HCT116 (cell line): Measurements from ENCODE around the gene SSH2. TPM values are rescaled to one million over a fixed set of nuclear protein-coding genes. Genes with fewer than 3 reads are reported as not detected.

Experiments used
- ATAC-seq: fragments of 200-7000 bp; cut with Tn5 transposase; 2 replicates; pipeline ENCODE4 v1.9.1; 2020; ENCODE audit warnings: mild to moderate bottlenecking, moderate library complexity
- Bru-seq: library from RNA; stranded (reverse); fragments of 400-500 nt; gene quantifications from one replicate; lab custom pipeline; 2021; lab: Mats Ljungman, UMichigan
- BruChase-seq, 2 experiments: library from RNA; stranded (reverse); fragments of 400-500 nt; gene quantifications; one replicate each; lab custom pipeline; 2021; lab: Mats Ljungman, UMichigan
- BruUV-seq: library from RNA; stranded (reverse); fragments of 400-500 nt; replicated peaks from 2 replicates; lab custom pipeline; 2021; lab: Mats Ljungman, UMichigan
- CTCF ChIA-PET: fragments of 300-600 bp; sonication (Branson Sonifier 250); formaldehyde crosslinking; loops from one replicate; lab custom pipeline; 2021; ENCODE audit warnings: antibody characterized with exemption; lab: Charles Lee
- POLR2A ChIA-PET: fragments of 300-600, 350-600 bp; sonication (Branson Sonifier 250); formaldehyde crosslinking; loops from one replicate; lab custom pipeline; 2021; ENCODE audit warnings: antibody characterized with exemption; lab: Charles Lee
- RAD21 ChIA-PET, 2 experiments: fragments of 300-600 bp; sonication (Branson Sonifier 250); formaldehyde crosslinking; loops; one replicate each; lab custom pipeline; 2023; ENCODE audit warnings: low total read pairs in 2 of 2; ENCODE audit not compliant: uncharacterized antibody in 2 of 2, unreplicated experiment in 2 of 2, low non-redundant PET in 1 of 2; lab: Charles Lee
- DNase-seq: peaks from one replicate; pipeline ENCODE4 v3.0.0-alpha.2; 2010; ENCODE audit warnings: low read depth, low spot score
- H2AFZ ChIP-seq: fragments of 200-600 bp; shearing (Covaris generic), sonication (generic); 2 replicates; pipeline ENCODE4 v1.6.1; 2017; ENCODE audit warnings: low read depth, mixed run types, mixed read lengths, antibody characterized with exemption, low read length; ENCODE audit not compliant: poor library complexity, severe bottlenecking
- H3K27ac ChIP-seq: 2 replicates; pipeline ENCODE4 v1.5.1; 2012; ENCODE audit warnings: low read depth, low read length
- H3K27me3 ChIP-seq: fragments of 200-600 bp; sonication (generic); 2 replicates; pipeline ENCODE4 v1.6.1; 2016; ENCODE audit warnings: mixed run types, low read length, mixed read lengths; ENCODE audit not compliant: insufficient read depth
- H3K36me3 ChIP-seq, 2 experiments: fragments of 200-500 bp in 1 of 2; fragments of 200-600 bp in 1 of 2; sonication (Bioruptor generic) in 1 of 2; sonication (generic) in 1 of 2; 2 replicates each; pipeline versions ENCODE4 v1.5.1 to v1.6.1; 2014 to 2016; ENCODE audit warnings: low read length in 2 of 2, inconsistent platforms in 1 of 2, mixed read lengths in 1 of 2, mixed run types in 1 of 2; ENCODE audit not compliant: insufficient read depth in 2 of 2, control insufficient read depth in 1 of 2
- H3K4me1 ChIP-seq, 2 experiments: fragments of 200-600 bp in 1 of 2; sonication (generic) in 1 of 2; 2 replicates each; pipeline versions ENCODE4 v1.5.1 to v1.6.1; 2012 to 2017; ENCODE audit warnings: low read length in 2 of 2, inconsistent platforms in 1 of 2, mild to moderate bottlenecking in 1 of 2, mixed read lengths in 1 of 2, mixed run types in 1 of 2, moderate library complexity in 1 of 2; ENCODE audit not compliant: insufficient read depth in 2 of 2, control insufficient read depth in 1 of 2
- H3K4me2 ChIP-seq: fragments of 200-600 bp; sonication (generic); 2 replicates; pipeline ENCODE4 v1.6.1; 2017; ENCODE audit warnings: mixed run types, low read length, mixed read lengths
- H3K4me3 ChIP-seq, 2 experiments: fragments of 200-600 bp in 1 of 2; sonication (generic) in 1 of 2; replicated peaks in 1 of 2; 2 replicates each; pipeline ENCODE4 v1.5.1; 2011 to 2016; ENCODE audit warnings: low read length in 2 of 2, control low read depth in 1 of 2, low read depth in 1 of 2, mild to moderate bottlenecking in 1 of 2, mixed read lengths in 1 of 2, mixed run types in 1 of 2
- H3K79me2 ChIP-seq: fragments of 200-600 bp; sonication (generic); 2 replicates; pipeline ENCODE4 v1.6.1; 2017; ENCODE audit warnings: mild to moderate bottlenecking, mixed run types, low read length, moderate library complexity, mixed read lengths; ENCODE audit not compliant: insufficient read depth
- H3K9ac ChIP-seq: fragments of 200-600 bp; sonication (generic); 2 replicates; pipeline ENCODE4 v1.6.1; 2016; ENCODE audit warnings: low read length, mixed read lengths
- H3K9me2 ChIP-seq: fragments of 200-600 bp; sonication (generic), shearing (Covaris generic); 2 replicates; pipeline ENCODE4 v1.6.1; 2017; ENCODE audit warnings: mixed run types, mild to moderate bottlenecking, moderate library complexity; ENCODE audit not compliant: insufficient read depth
- H3K9me3 ChIP-seq, 2 experiments: fragments of 200-500 bp in 1 of 2; fragments of 200-600 bp in 1 of 2; sonication (Bioruptor generic) in 1 of 2; sonication (generic) in 1 of 2; 2 replicates each; pipeline ENCODE4 v1.6.1; 2014 to 2017; ENCODE audit warnings: low read length in 2 of 2, mixed read lengths in 2 of 2, inconsistent platforms in 1 of 2, low read depth in 1 of 2, mild to moderate bottlenecking in 1 of 2, mixed run types in 1 of 2, moderate library complexity in 1 of 2; ENCODE audit not compliant: control insufficient read depth in 1 of 2, insufficient read depth in 1 of 2
- H4K20me1 ChIP-seq: fragments of 200-600 bp; sonication (generic), shearing (Covaris generic); 2 replicates; pipeline ENCODE4 v1.6.1; 2017; ENCODE audit warnings: mixed run types, mild to moderate bottlenecking, moderate library complexity; ENCODE audit not compliant: insufficient read depth
- CBX3 ChIP-seq: IDR thresholded peaks from 2 replicates; pipeline ENCODE4 v1.6.1; 2012; ENCODE audit warnings: low read depth
- EGR1 ChIP-seq: IDR thresholded peaks from 2 replicates; pipeline ENCODE4 v1.6.1; 2012; ENCODE audit warnings: low read depth
- ELF1 ChIP-seq: IDR thresholded peaks from 2 replicates; pipeline ENCODE4 v1.6.1; 2012; ENCODE audit warnings: low read depth, borderline replicate concordance
- EZH2phosphoT487 ChIP-seq: fragments of 200-600 bp; IDR thresholded peaks from 2 replicates; pipeline ENCODE4 v1.6.1; 2018; ENCODE audit warnings: antibody characterized with exemption, borderline replicate concordance
- FOSL1 ChIP-seq: IDR thresholded peaks from 2 replicates; pipeline ENCODE4 v1.6.1; 2012; ENCODE audit warnings: low read depth
- POLR2AphosphoS5 ChIP-seq: IDR thresholded peaks from 2 replicates; pipeline ENCODE4 v1.6.1; 2011; ENCODE audit warnings: mild to moderate bottlenecking, low read depth, low read length, moderate library complexity
- RAD21 ChIP-seq: IDR thresholded peaks from 2 replicates; pipeline ENCODE4 v1.6.1; 2012; ENCODE audit warnings: low read depth, mild to moderate bottlenecking
- SIN3A ChIP-seq: IDR thresholded peaks from 2 replicates; pipeline ENCODE4 v1.6.1; 2012; ENCODE audit warnings: low read depth
- SRF ChIP-seq: IDR thresholded peaks from 2 replicates; pipeline ENCODE4 v1.6.1; 2012; ENCODE audit warnings: low read depth
- TCF7L2 ChIP-seq: IDR thresholded peaks from 2 replicates; pipeline ENCODE4 v1.7.0; 2011; ENCODE audit warnings: borderline replicate concordance, inconsistent platforms; ENCODE audit not compliant: insufficient read depth, insufficient read length; ENCODE audit errors: extremely low read depth
- YY1 ChIP-seq: IDR thresholded peaks from 2 replicates; pipeline ENCODE4 v1.6.1; 2011; ENCODE audit warnings: low read length, low read depth, moderate library complexity, mild to moderate bottlenecking; ENCODE audit not compliant: insufficient replicate concordance; ENCODE audit errors: extremely low read depth
- ZFX ChIP-seq: fragments of 450-650 bp; IDR thresholded peaks from 2 replicates; pipeline ENCODE4 v1.6.1; 2017
- ZNF274 ChIP-seq: fragments of 200-500 bp; sonication (Bioruptor generic); IDR thresholded peaks from 2 replicates; pipeline ENCODE4 v1.6.1; 2014; ENCODE audit warnings: mild to moderate bottlenecking, low read depth, low read length, inconsistent platforms
- intact Hi-C: fragments of 100-400 bp; cut with micrococcal nuclease; formaldehyde crosslinking; loops from 2 replicates; pipeline ENCODE4 v1.10.0; 2022
- long read RNA-seq: library from polyadenylated mRNA; unstranded; transcript quantifications from one replicate; pipeline ENCODE4 v2.0.0, GENCODE V29; 2021; ENCODE audit not compliant: unreplicated experiment
- polyA plus RNA-seq: library from polyadenylated mRNA; unstranded; fragments of >200 nt; gene quantifications from 2 replicates; pipeline ENCODE4 v1.2.1, GENCODE V29; 2012; ENCODE audit warnings: missing spikeins
- total RNA-seq: library from RNA; stranded (reverse); gene quantifications from one replicate; pipeline ENCODE4 v1.2.1, GENCODE V29; 2021; ENCODE audit not compliant: unreplicated experiment
- TF ChIP-seq, protein P1 (sequence below): IDR thresholded peaks from 2 replicates; pipeline ENCODE4 v1.6.1; 2011; ENCODE audit warnings: mild to moderate bottlenecking, low read length, moderate library complexity; ENCODE audit not compliant: insufficient replicate concordance; ENCODE audit errors: extremely low read depth
- TF ChIP-seq, protein P2 (sequence below): IDR thresholded peaks from 2 replicates; pipeline ENCODE4 v1.6.1; 2012
- TF ChIP-seq, protein P3 (sequence below): IDR thresholded peaks from 2 replicates; pipeline ENCODE4 v1.6.1; 2012

Gene SSH2, protein sequence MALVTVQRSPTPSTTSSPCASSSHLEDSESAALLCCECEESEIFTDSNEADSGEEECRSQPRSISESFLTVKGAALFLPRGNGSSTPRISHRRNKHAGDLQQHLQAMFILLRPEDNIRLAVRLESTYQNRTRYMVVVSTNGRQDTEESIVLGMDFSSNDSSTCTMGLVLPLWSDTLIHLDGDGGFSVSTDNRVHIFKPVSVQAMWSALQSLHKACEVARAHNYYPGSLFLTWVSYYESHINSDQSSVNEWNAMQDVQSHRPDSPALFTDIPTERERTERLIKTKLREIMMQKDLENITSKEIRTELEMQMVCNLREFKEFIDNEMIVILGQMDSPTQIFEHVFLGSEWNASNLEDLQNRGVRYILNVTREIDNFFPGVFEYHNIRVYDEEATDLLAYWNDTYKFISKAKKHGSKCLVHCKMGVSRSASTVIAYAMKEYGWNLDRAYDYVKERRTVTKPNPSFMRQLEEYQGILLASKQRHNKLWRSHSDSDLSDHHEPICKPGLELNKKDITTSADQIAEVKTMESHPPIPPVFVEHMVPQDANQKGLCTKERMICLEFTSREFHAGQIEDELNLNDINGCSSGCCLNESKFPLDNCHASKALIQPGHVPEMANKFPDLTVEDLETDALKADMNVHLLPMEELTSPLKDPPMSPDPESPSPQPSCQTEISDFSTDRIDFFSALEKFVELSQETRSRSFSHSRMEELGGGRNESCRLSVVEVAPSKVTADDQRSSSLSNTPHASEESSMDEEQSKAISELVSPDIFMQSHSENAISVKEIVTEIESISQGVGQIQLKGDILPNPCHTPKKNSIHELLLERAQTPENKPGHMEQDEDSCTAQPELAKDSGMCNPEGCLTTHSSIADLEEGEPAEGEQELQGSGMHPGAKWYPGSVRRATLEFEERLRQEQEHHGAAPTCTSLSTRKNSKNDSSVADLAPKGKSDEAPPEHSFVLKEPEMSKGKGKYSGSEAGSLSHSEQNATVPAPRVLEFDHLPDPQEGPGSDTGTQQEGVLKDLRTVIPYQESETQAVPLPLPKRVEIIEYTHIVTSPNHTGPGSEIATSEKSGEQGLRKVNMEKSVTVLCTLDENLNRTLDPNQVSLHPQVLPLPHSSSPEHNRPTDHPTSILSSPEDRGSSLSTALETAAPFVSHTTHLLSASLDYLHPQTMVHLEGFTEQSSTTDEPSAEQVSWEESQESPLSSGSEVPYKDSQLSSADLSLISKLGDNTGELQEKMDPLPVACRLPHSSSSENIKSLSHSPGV (N-terminal part only)
- total RNA-seq (17.0 TPM), Bru-seq, nascent RNA (percentile 61 among the genes with signal in this experiment), BruChase-seq, experiment 1, labeled RNA remaining after a 6-hour chase (percentile 59 among the genes with signal in this experiment), BruChase-seq, experiment 2, labeled RNA remaining after a 2-hour chase (percentile 65 among the genes with signal in this experiment)
- polyA plus RNA-seq = 9.1 and 10.7 TPM in 2 replicates
- long read RNA-seq, partial matches to known transcripts = 0 of 6 reads
- long read RNA-seq, other reads (novel, unspliced or antisense) = 6 of 6 reads

DNA sequence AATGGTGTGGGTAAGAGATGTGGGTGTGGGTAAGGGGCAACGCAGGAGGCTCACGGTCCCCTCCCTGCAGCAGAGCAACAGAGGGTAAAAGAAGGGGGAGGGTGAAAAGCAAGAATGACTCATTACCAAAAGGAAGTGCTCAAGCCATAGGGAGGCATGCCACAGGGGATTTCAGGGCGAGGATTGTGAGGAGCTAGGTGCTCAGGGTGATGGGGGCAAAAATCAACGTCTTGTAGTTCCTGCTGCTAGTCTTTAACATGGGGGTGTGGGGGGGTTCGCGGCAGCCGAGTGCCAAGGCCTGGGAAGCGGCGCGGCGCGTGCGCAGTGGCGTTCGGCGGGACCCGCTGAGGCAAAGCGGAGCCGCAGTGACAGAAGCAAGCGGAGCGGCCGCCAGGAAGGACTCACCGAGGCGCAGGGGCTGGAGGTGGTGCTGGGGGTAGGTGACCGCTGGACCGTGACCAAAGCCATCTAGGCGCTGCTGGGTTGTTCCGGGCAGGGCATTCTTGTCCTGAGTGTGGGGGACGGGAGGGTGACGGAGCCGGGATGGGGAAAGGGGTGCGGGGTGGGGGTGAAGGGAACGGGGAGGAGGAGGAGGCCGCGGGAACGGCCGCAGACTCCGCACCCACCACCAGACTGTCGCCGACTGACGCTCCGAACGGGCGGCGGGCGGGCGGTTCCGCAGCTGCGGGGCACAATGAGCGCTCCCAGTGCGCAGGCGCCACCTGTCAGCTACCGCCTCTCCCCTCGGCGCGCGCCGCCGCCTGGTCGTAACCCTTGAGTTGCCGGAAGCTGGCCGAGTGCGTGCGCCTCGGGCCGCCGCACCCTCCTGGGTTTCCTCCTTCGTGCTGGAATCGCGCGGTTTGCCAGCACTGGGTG is at the start of gene SSH2:
Gene SSH2, minus strand, starts transcription at position 696 of the 876 bp plus-strand sequence. Its CDS starts 228 bp downstream, at position 468.
- H3K79me2 ChIP-seq = peaks cover 47% of the 10 kb centered on the region
- TF ChIP-seq, protein P1, sequence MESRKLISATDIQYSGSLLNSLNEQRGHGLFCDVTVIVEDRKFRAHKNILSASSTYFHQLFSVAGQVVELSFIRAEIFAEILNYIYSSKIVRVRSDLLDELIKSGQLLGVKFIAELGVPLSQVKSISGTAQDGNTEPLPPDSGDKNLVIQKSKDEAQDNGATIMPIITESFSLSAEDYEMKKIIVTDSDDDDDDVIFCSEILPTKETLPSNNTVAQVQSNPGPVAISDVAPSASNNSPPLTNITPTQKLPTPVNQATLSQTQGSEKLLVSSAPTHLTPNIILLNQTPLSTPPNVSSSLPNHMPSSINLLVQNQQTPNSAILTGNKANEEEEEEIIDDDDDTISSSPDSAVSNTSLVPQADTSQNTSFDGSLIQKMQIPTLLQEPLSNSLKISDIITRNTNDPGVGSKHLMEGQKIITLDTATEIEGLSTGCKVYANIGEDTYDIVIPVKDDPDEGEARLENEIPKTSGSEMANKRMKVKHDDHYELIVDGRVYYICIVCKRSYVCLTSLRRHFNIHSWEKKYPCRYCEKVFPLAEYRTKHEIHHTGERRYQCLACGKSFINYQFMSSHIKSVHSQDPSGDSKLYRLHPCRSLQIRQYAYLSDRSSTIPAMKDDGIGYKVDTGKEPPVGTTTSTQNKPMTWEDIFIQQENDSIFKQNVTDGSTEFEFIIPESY = no peak
- peak; percentile 49; the same call in 1 of the 2 replicates for TF ChIP-seq ELF1
- TF ChIP-seq ZNF274 = no peak
- TF ChIP-seq CBX3 = no peak
- TF ChIP-seq RAD21 = no peak
- no peak; the same call in 1 of the 2 replicates for TF ChIP-seq SIN3A
- TF ChIP-seq FOSL1 = no peak
- peak; percentile 4 for TF ChIP-seq TCF7L2
- TF ChIP-seq POLR2AphosphoS5 = peak; percentile 76
- TF ChIP-seq EGR1 = no peak
- TF ChIP-seq EZH2phosphoT487 = no peak
- TF ChIP-seq YY1 = no peak
- no peak for TF ChIP-seq SRF
- TF ChIP-seq, protein P2, sequence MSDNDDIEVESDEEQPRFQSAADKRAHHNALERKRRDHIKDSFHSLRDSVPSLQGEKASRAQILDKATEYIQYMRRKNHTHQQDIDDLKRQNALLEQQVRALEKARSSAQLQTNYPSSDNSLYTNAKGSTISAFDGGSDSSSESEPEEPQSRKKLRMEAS = peak; percentile 82
- TF ChIP-seq, protein P3, sequence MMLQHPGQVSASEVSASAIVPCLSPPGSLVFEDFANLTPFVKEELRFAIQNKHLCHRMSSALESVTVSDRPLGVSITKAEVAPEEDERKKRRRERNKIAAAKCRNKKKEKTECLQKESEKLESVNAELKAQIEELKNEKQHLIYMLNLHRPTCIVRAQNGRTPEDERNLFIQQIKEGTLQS = no peak
- TF ChIP-seq ZFX = no peak

More for the DNA sequence above, at the start of gene SSH2:
- peak; percentile 60 for DNase-seq
- POLR2A ChIA-PET = interaction anchor here (0.7 to 1.8 kb wide), 4 partner anchors 9 to 290 kb away, joined by 3 to 5 read pairs (median 4); no protein-coding TSS in a partner anchor
- intact Hi-C loops = loop anchor here (2.0 to 5.0 kb wide), 2 partner anchors 93 to 163 kb away; no protein-coding TSS in a partner anchor
- RAD21 ChIA-PET = interaction anchor here (0.6 to 2.5 kb wide), 7 partner anchors 70 to 312 kb away, joined by 3 to 18 read pairs (median 4); no protein-coding TSS in a partner anchor
- H4K20me1 ChIP-seq = no peaks in the 10 kb centered on the region
- no peaks in the 10 kb centered on the region for H3K9me3 ChIP-seq
- no peaks in the 10 kb centered on the region for H3K27me3 ChIP-seq
- H3K4me2 ChIP-seq = peak within 1 kb of the TSS; percentile 86
- peak within 1 kb of the TSS; percentile 52 for H2AFZ ChIP-seq
- ATAC-seq = peak; percentile 84
- peaks cover 13 to 23% of the 10 kb centered on the region in 2 experiments for H3K4me1 ChIP-seq
- CTCF ChIA-PET = interaction anchor here (0.7 to 4.8 kb wide), 11 partner anchors 7 to 311 kb away, joined by 3 to 106 read pairs (median 26); partner anchors contain the start of gene EFCAB5
- H3K9ac ChIP-seq = peak within 1 kb of the TSS; percentile 69
- peak within 1 kb of the TSS; percentile 85 for H3K27ac ChIP-seq
- BruUV-seq = no TSS peak
- no peaks in the 10 kb centered on the region for H3K9me2 ChIP-seq
- H3K4me3 ChIP-seq = peak within 1 kb of the TSS; percentile 74 to 92
- H3K36me3 ChIP-seq = no peaks in the 10 kb centered on the region; a peak in 1 of 4 replicates
